ENCODE data around the gene ZNRD2. TPM values are rescaled to one million over a fixed set of nuclear protein-coding genes. Genes with fewer than 3 reads are reported as not detected.

The ZNRD2 gene
- total and polyA plus RNA-seq, 10 of the 15 experiments (the other 5 are each of a cell fraction or from before 2014, with no cell fraction given), result 7.9 to 111 (median 55.4) TPM

DNA sequence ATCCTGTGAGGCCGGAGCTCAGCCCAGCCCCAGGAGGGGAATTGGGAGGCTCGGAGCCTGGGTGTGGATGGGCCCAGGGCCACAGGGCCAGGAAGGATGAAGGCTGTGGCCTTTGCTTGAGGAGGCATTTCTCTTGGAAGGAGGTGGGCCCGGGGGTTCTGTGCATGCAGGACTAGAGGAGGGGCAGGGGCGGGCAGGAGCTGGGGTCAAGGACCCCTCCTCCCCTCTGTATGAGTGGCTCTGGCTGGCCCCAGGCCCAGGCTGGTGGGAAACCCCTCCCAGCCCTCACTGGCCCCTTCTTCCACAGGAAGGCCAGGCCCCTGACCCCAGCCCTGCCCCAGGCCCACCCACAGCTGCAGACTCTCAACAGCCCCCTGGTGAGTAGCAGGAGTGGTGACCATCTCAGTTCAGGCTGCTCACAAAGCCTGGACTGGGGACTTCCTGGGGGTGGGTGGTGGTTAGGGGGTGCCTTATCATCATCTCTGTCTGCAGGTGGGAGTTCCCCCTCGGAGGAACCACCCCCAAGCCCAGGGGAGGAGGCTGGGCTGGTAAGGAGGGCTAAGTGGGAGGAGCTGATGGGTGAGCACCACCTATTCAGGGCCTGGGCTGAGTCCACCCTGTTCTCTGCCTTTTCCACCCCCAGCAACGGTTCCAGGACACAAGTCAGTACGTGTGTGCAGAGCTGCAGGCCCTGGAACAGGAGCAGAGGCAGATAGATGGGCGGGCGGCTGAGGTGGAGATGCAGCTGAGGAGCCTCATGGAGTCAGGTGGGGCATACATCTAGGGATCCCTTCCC lies 19.4 kb downstream of the ZNRD2 start (continued):
- TF ChIP-seq, protein P1, sequence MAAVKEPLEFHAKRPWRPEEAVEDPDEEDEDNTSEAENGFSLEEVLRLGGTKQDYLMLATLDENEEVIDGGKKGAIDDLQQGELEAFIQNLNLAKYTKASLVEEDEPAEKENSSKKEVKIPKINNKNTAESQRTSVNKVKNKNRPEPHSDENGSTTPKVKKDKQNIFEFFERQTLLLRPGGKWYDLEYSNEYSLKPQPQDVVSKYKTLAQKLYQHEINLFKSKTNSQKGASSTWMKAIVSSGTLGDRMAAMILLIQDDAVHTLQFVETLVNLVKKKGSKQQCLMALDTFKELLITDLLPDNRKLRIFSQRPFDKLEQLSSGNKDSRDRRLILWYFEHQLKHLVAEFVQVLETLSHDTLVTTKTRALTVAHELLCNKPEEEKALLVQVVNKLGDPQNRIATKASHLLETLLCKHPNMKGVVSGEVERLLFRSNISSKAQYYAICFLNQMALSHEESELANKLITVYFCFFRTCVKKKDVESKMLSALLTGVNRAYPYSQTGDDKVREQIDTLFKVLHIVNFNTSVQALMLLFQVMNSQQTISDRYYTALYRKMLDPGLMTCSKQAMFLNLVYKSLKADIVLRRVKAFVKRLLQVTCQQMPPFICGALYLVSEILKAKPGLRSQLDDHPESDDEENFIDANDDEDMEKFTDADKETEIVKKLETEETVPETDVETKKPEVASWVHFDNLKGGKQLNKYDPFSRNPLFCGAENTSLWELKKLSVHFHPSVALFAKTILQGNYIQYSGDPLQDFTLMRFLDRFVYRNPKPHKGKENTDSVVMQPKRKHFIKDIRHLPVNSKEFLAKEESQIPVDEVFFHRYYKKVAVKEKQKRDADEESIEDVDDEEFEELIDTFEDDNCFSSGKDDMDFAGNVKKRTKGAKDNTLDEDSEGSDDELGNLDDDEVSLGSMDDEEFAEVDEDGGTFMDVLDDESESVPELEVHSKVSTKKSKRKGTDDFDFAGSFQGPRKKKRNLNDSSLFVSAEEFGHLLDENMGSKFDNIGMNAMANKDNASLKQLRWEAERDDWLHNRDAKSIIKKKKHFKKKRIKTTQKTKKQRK (IDR thresholded peaks at IDR 0.05; ENCODE audit: low read depth, low read length), result no peak
- no peak for TF ChIP-seq POLR2AphosphoS5 (IDR thresholded peaks at IDR 0.05; ENCODE audit: low read length)
- no peak for TF ChIP-seq SIX5 (IDR thresholded peaks at IDR 0.05; ENCODE audit: low read depth, low read length, severe bottlenecking)
- no peak for TF ChIP-seq FOS (IDR thresholded peaks at IDR 0.05; ENCODE audit: borderline replicate concordance, extremely low read depth, insufficient read length)
- TF ChIP-seq CREB1 (IDR thresholded peaks at IDR 0.05; ENCODE audit: low read depth), result 0 out of 2 replicates have a peak, but pooled peaks have one; percentile 38
- no peak for TF ChIP-seq SREBF2 (IDR thresholded peaks at IDR 0.05; ENCODE audit: low read length)
- no peak for TF ChIP-seq MYC (IDR thresholded peaks at IDR 0.05; ENCODE audit: insufficient read depth, insufficient read length, insufficient replicate concordance, low read length, severe bottlenecking)
- no peak for TF ChIP-seq ZNF24 (IDR thresholded peaks at IDR 0.05)
- no peak for TF ChIP-seq ESRRA (IDR thresholded peaks at IDR 0.05; ENCODE audit: low read length)
- 0 out of 2 replicates have a peak, but pooled peaks have one; percentile 20 for TF ChIP-seq RELB (IDR thresholded peaks at IDR 0.05; ENCODE audit: low read depth)
- no peak for TF ChIP-seq IKZF2 (IDR thresholded peaks at IDR 0.05)
- no peak for TF ChIP-seq HCFC1 (IDR thresholded peaks at IDR 0.05; ENCODE audit: low read length)
- no peak for TF ChIP-seq NFIC (IDR thresholded peaks at IDR 0.05; ENCODE audit: low read depth, low read length)
- TF ChIP-seq TAF1 (IDR thresholded peaks at IDR 0.05; ENCODE audit: borderline replicate concordance, low read depth, low read length), result no peak
- no peak for TF ChIP-seq SUPT20H (IDR thresholded peaks at IDR 0.05; ENCODE audit: borderline replicate concordance, control insufficient read depth, low read depth, low read length)
- TF ChIP-seq POU2F2 (IDR thresholded peaks at IDR 0.05; ENCODE audit: borderline replicate concordance, low read depth, low read length), result no peak
- TF ChIP-seq POLR2A (IDR thresholded peaks at IDR 0.05; ENCODE audit: low read depth, low read length), result no peak; the same call in 1 of the 2 replicates
- TF ChIP-seq IRF4 (IDR thresholded peaks at IDR 0.05; ENCODE audit: low read depth, low read length), result no peak
- no peak for TF ChIP-seq NR2C1 (IDR thresholded peaks at IDR 0.05)
- no peak for TF ChIP-seq RFX5 (IDR thresholded peaks at IDR 0.05; ENCODE audit: low read depth, low read length)
